AG09309 (cell line): ENCODE data around the gene TUBA1A.
"Not testable (repeated sequence)": the region's sequence is repeated elsewhere in the genome, so short reads cannot be mapped to it uniquely, and the experiment has no call there.

Experiments used
- DNase-seq: peaks from one replicate; pipeline ENCODE4 v3.0.0-alpha.2; 2010; ENCODE audit warnings: low read depth
- H3K4me3 ChIP-seq: 2 replicates; pipeline ENCODE4 v1.5.1; 2011; ENCODE audit warnings: mild to moderate bottlenecking, low read depth, low read length, moderate library complexity; ENCODE audit not compliant: control insufficient read depth
- CTCF ChIP-seq: IDR thresholded peaks from 2 replicates; pipeline ENCODE4 v1.5.1; 2011; ENCODE audit warnings: mild to moderate bottlenecking, low read depth, low read length, inconsistent platforms; ENCODE audit not compliant: insufficient read depth, control insufficient read depth; ENCODE audit errors: missing control alignments

TUBA1A gene

GRCh38 chr12:49146406-49146805 lies 42.5 kb downstream of the TUBA1A start:
- no peak overlapping the region for H3K4me3 ChIP-seq
- TF ChIP-seq CTCF = no peak
- DNase-seq = no peak

- TF ChIP-seq CTCF = no peak
- DNase-seq = no peak
- H3K4me3 ChIP-seq = no peak overlapping the region
Observed at GRCh38 chr12:49144384-49144783, 44.5 kb downstream of the TUBA1A start.

- no peak for TF ChIP-seq CTCF
- no peak for DNase-seq
- H3K4me3 ChIP-seq = no peak overlapping the region
Observed at GRCh38 chr12:49138999-49139398, 49.9 kb downstream of the TUBA1A start.

- TF ChIP-seq CTCF = no peak
Observed at GRCh38 chr12:49138587-49138986, 50.3 kb downstream of the TUBA1A start.

GRCh38 chr12:49137476-49137875 lies 51.4 kb downstream of the TUBA1A start:
- H3K4me3 ChIP-seq = no peak overlapping the region
- TF ChIP-seq CTCF = no peak
- DNase-seq = no peak

More at GRCh38 chr12:49138587-49138986, 50.3 kb downstream of the TUBA1A start:
- no peak for DNase-seq
- H3K4me3 ChIP-seq = no peak overlapping the region

GRCh38 chr12:49136997-49137396 lies 51.9 kb downstream of the TUBA1A start:
- not testable (repeated sequence) for DNase-seq, H3K4me3 ChIP-seq
